Activated naive CD4-positive, alpha-beta T cell treated with anti-CD3 and anti-CD28 coated beads, Interleukin-2, amount 50 U/mL, for 24 hours (primary cell): ENCODE results near the gene ZNF212.
"Not testable (repeated sequence)": the region's sequence is repeated elsewhere in the genome, so short reads cannot be mapped to it uniquely, and the experiment has no call there.

ENCODE experiments used
- H3K27ac Mint-ChIP-seq: one replicate; pipeline ENCODE4 v1.8.0; 2021; ENCODE audit warnings: mild to moderate bottlenecking, mixed read lengths
- H3K27me3 Mint-ChIP-seq: one replicate; pipeline ENCODE4 v1.8.0; 2021; ENCODE audit warnings: mixed read lengths
- H3K36me3 Mint-ChIP-seq: one replicate; pipeline ENCODE4 v1.8.0; 2021; ENCODE audit warnings: mixed read lengths
- H3K4me1 Mint-ChIP-seq: one replicate; pipeline ENCODE4 v1.8.0; 2021; ENCODE audit warnings: mixed read lengths
- H3K4me3 Mint-ChIP-seq: one replicate; pipeline ENCODE4 v1.8.0; 2021; ENCODE audit warnings: mild to moderate bottlenecking, mixed read lengths
- H3K9me3 Mint-ChIP-seq: one replicate; pipeline ENCODE4 v1.8.0; 2021; ENCODE audit warnings: mixed read lengths

The ZNF212 gene

DNA sequence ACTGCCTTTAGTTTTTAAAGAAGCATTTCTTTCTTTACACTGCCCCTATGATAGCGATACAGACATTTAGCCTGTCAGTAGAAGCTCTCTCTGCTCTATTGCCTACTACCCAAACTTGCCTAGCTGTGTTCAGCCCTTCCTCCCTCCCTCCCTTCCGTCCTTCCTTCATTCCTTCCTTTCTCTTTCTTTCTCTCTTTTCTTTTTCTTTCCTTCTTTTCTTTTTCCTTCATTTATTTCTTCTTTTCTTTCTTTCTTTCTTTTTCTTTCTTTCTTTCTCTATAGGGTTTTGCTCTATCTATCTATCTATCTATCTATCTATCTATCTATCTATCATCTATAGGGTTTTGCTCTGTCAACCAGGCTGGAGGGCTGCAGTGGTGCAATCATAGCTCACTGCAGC lies 7.1 kb upstream of the ZNF212 start:
- H3K4me3 Mint-ChIP-seq: no peak overlapping the region
- H3K36me3 Mint-ChIP-seq: no peaks in the 10 kb centered on the region
- H3K27me3 Mint-ChIP-seq: peaks cover 6% of the 10 kb centered on the region
- no peak overlapping the region for H3K27ac Mint-ChIP-seq
- peaks cover 3% of the 10 kb centered on the region for H3K4me1 Mint-ChIP-seq
- no peaks in the 10 kb centered on the region for H3K9me3 Mint-ChIP-seq

DNA sequence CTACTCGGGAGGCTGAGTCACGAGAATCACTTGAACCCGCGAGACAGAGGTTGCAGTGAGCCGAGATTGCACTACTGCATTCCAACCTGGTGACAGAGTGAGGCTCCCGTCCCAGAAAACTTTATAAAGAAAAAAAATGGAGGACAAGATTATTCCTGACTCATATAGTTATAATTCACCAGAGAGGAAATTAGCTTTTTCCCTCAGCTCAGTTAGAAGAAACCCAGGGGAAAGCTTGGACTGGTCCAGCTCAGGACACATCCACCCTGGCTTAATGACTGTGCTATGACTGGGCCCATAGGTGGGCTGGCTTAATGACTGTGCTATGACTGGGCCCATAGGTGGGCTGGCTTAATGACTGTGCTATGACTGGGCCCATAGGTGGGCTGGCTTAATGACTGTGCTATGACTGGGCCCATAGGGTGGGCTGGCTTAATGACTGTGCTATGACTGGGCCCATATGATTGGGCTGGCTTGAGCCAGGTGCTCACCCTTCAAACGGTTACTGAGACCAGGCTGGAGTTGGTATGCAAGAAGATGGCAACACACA lies 5.7 kb upstream of the ZNF212 start:
- H3K36me3 Mint-ChIP-seq, H3K27me3 Mint-ChIP-seq, H3K4me1 Mint-ChIP-seq, H3K27ac Mint-ChIP-seq, H3K9me3 Mint-ChIP-seq, H3K4me3 Mint-ChIP-seq: not testable (repeated sequence)

DNA sequence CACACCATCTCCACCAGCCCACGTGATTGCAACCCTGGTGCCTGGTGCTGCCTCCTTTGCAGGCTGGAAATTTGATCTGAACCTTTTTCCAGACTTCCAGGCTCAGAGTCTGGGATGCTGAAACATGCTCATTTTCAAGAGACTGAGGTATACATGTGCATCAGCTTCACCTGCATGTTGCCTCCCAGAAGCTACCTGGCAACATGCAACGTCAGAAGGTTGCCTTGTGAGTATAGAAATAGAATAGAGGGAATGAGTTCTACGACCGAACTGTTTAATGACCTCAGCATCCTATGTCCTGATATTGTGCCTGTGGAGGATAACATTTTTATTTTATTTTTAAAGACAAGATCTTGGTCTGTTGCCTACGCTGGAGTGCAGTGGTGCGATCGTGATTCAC lies 1.9 kb upstream of the ZNF212 start:
- Mint-ChIP-seq H3K4me1 (peaks cover 29% of the 10 kb centered on the region), H3K27ac (no peak overlapping the region), H3K4me3 (no peak overlapping the region), H3K36me3 (peaks cover 3% of the 10 kb centered on the region), H3K27me3 (peaks cover 4% of the 10 kb centered on the region), H3K9me3 (no peaks in the 10 kb centered on the region)

DNA sequence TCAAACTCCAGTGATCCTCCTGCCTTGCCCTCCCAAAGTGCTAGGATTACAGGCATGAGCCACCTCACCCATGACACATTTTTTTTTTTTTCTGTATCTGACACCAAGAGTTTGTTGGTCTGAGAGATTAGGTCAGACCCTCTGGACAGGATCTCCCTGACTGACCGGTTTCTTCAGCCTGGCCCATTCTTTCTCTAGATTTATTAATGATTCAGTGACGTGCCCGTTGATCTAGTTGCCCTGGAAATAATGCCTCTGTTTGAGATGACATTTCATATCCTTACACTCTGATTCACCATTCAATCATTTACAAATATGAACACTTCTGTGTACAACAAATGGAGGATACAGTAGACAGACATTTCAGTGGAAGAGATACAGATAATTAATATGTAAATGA lies 1.4 kb upstream of the ZNF212 start:
- peaks cover 3% of the 10 kb centered on the region for H3K27me3 Mint-ChIP-seq
- H3K27ac Mint-ChIP-seq: peak overlapping the region; percentile 73
- peaks cover 7% of the 10 kb centered on the region for H3K36me3 Mint-ChIP-seq
- H3K4me3 Mint-ChIP-seq: peak overlapping the region; percentile 79
- H3K4me1 Mint-ChIP-seq: peaks cover 35% of the 10 kb centered on the region
- no peaks in the 10 kb centered on the region for H3K9me3 Mint-ChIP-seq

DNA sequence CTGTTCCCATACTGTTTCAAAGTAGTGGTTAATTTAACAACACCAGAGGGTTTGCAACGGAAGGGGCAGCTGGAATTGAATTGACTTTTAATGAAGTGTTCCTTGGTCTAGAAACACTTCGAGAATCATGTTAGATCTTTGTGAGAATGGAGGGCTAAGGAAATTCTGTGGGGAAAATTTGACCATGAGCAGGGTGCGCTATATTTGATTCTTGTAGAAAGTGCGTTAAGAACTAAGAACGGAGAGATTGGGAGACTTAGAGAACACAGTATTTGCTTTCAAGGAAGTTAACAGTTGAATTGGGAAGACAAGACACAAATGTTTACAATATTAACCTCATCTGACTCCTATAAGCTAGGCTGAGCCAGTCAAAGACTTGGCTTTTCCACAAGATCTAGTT lies 1.2 kb downstream of the ZNF212 start:
- Mint-ChIP-seq H3K9me3 (no peaks in the 10 kb centered on the region), H3K4me1 (peaks cover 47% of the 10 kb centered on the region), H3K27ac (peak overlapping the region; percentile 90)

DNA sequence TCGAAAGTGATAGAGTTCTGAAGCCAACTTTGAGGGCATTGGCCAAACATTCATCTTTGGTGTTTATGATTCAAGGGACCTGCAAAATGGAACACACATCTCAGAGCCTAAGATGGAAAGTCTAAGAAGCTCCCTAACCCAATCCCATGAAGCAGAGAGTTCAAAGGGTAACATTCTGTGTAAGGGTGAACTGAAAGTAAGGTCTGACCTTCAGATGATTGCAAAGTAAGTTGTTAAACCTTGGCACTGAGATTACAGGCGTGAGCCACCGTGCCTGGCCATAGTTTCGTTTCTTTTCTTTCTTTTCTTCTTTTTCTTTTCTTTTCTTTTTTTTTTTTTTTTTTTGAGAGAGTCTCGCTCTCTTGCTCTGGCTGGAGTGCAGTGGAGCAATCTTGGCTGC lies 2.2 kb downstream of the ZNF212 start:
- H3K4me1 Mint-ChIP-seq: peaks cover 53% of the 10 kb centered on the region
- H3K4me3 Mint-ChIP-seq: peak overlapping the region; percentile 42
- H3K36me3 Mint-ChIP-seq: peaks cover 7% of the 10 kb centered on the region
- H3K27ac Mint-ChIP-seq: peak overlapping the region; percentile 41
- H3K27me3 Mint-ChIP-seq: no peaks in the 10 kb centered on the region
- H3K9me3 Mint-ChIP-seq: no peaks in the 10 kb centered on the region

More for the DNA sequence above, 1.2 kb downstream of the ZNF212 start:
- H3K36me3 Mint-ChIP-seq: peaks cover 7% of the 10 kb centered on the region
- peak overlapping the region; percentile 92 for H3K4me3 Mint-ChIP-seq
- no peaks in the 10 kb centered on the region for H3K27me3 Mint-ChIP-seq

DNA sequence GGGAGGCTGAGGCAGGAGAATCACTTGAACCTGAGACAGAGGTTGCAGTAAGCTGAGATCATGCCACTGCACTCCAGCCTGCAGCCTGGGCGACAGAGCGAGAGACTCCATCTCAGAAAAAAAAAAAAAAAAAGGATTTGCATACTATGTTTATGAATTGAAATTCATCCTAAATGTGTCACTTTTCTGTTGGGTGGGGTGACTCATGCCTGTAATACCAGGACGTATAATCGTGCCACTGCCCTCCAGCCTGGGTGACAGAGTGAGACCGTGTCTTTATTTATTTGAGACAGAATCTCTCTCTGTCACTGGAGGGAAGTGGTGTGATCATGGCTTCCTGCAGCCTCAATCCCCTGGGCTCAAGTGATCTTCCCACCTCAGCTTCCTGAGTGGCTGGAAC lies 5.8 kb downstream of the ZNF212 start:
- H3K9me3 Mint-ChIP-seq: no peaks in the 10 kb centered on the region
- peaks cover 13% of the 10 kb centered on the region for H3K36me3 Mint-ChIP-seq
- peak overlapping the region; percentile 80 for H3K27ac Mint-ChIP-seq
- peaks cover 68% of the 10 kb centered on the region for H3K4me1 Mint-ChIP-seq
- no peaks in the 10 kb centered on the region for H3K27me3 Mint-ChIP-seq
- H3K4me3 Mint-ChIP-seq: no peak overlapping the region

DNA sequence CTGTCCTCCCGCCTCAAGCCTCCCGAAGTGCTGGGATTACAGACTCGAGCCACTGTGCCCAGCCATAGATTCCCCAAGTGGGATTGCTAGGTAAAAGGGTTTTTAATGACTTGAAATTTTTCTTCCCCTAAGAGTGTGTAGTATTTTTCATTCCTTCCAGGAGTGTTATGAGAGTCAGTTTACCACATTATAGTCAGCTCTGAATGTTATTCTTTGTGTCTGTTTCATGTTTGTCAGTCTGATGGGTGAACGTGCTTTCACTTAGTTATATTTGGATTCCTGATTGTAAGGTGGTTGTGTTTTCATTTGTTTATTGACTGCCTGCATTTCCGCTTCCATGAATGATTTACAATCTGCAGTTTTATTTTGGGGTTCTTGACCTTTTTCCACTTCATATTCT lies 6.3 kb downstream of the ZNF212 start:
- Mint-ChIP-seq H3K27me3 (no peaks in the 10 kb centered on the region), H3K9me3 (no peaks in the 10 kb centered on the region), H3K4me3 (peak overlapping the region; percentile 2), H3K4me1 (peaks cover 63% of the 10 kb centered on the region), H3K27ac (peak overlapping the region; percentile 80), H3K36me3 (peaks cover 11% of the 10 kb centered on the region)

DNA sequence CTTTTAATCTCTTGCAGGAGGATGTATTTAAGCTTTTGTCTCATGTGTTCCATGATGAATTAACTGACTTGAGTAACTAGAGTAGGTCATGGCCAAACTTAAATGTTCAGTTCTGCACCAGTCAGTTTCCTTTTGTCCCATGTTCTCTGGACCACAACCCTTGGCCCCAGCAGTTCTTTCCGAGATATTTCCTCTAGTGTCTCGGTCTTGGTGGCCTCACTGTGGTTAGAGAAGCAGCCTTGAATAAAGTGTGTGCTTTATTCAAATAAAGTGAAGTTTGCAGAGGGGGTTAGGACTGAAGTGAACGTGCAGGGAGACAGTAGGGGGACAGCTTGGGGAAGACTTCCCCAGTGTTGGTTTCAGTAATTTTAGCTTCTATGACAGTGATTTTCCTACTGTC lies 9.3 kb downstream of the ZNF212 start:
- Mint-ChIP-seq H3K4me3 (peak overlapping the region; percentile 66), H3K27me3 (no peaks in the 10 kb centered on the region), H3K27ac (peak overlapping the region; percentile 99), H3K9me3 (no peaks in the 10 kb centered on the region), H3K36me3 (peaks cover 10% of the 10 kb centered on the region), H3K4me1 (peaks cover 46% of the 10 kb centered on the region)

DNA sequence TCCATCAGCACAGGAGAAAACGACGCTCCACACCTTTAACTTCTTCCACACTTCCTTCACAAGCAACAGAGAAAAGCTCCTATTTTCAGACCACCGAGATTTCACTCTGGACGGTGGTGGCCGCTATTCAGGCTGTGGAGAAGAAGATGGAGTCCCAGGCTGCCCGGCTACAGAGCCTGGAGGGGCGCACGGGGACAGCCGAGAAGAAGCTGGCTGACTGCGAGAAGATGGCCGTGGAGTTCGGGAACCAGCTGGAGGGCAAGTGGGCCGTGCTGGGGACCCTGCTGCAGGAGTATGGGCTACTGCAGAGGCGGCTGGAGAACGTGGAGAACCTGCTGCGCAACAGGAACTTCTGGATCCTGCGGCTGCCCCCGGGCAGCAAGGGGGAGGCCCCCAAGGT lies 10.7 kb downstream of the ZNF212 start:
- H3K4me1 Mint-ChIP-seq: peaks cover 38% of the 10 kb centered on the region
- not testable (repeated sequence) for H3K27ac Mint-ChIP-seq, H3K27me3 Mint-ChIP-seq, H3K36me3 Mint-ChIP-seq, H3K4me3 Mint-ChIP-seq, H3K9me3 Mint-ChIP-seq

DNA sequence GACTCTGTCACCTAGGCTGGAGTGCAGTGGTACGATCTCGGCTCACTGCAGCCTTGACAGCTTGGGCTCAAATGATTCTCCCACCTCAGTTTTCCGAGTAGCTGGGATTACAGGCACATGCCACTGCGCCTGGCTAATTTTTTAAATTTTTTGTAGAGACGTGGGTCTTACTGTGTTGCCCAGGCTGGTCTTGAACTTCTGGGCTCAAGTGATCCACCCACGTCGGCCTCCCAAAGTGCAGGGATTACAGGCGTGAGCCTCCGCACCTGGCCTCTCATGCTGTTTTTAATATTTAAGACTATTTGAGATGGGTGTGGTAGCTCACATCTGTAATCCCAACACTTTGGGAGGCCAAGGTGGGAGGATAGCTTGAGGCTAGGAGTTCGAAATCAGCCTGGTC lies 12.1 kb downstream of the ZNF212 start:
- H3K27me3 Mint-ChIP-seq, H3K27ac Mint-ChIP-seq, H3K36me3 Mint-ChIP-seq, H3K4me3 Mint-ChIP-seq, H3K9me3 Mint-ChIP-seq: not testable (repeated sequence)
- peaks cover 27% of the 10 kb centered on the region for H3K4me1 Mint-ChIP-seq

DNA sequence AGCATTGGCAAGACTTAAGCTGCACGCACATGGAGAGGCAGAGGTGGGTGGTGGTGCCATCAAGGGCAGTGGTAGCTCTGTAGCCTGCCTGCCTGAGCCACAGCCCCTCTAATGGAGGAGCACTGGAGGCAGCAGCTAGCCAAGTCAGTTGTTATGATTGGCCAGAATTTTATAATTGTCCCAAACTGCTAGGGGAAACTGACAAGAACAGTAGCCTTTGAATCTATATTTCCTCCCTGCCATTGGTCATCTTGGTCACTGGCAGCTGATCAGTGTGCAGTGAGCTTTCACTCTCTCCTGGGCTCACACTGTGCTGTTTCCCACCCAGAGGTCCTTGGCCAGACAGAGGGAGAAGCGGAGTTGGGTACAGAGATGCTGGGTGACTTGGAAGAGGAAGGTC lies 12.9 kb downstream of the ZNF212 start:
- H3K4me3 Mint-ChIP-seq: no peak overlapping the region
- no peaks in the 10 kb centered on the region for H3K27me3 Mint-ChIP-seq
- peaks cover 10% of the 10 kb centered on the region for H3K36me3 Mint-ChIP-seq
- H3K9me3 Mint-ChIP-seq: no peaks in the 10 kb centered on the region
- H3K27ac Mint-ChIP-seq: no peak overlapping the region
- peaks cover 24% of the 10 kb centered on the region for H3K4me1 Mint-ChIP-seq

DNA sequence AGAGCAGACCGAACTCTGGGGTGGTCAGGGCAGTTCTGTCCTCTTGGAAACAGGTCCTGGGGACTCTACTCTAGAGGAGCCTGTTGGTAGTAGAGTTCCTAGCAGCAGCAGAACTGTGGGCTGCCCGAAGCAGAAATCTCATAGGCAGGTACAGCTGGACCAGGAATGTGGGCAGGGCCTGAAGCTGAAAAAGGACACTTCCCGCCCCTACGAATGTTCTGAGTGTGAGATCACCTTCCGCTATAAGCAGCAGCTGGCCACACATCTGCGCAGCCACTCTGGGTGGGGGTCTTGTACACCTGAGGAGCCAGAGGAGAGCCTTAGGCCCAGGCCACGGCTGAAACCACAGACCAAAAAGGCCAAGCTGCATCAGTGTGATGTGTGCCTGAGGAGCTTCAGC lies 14.2 kb downstream of the ZNF212 start:
- H3K27ac Mint-ChIP-seq: no peak overlapping the region

DNA sequence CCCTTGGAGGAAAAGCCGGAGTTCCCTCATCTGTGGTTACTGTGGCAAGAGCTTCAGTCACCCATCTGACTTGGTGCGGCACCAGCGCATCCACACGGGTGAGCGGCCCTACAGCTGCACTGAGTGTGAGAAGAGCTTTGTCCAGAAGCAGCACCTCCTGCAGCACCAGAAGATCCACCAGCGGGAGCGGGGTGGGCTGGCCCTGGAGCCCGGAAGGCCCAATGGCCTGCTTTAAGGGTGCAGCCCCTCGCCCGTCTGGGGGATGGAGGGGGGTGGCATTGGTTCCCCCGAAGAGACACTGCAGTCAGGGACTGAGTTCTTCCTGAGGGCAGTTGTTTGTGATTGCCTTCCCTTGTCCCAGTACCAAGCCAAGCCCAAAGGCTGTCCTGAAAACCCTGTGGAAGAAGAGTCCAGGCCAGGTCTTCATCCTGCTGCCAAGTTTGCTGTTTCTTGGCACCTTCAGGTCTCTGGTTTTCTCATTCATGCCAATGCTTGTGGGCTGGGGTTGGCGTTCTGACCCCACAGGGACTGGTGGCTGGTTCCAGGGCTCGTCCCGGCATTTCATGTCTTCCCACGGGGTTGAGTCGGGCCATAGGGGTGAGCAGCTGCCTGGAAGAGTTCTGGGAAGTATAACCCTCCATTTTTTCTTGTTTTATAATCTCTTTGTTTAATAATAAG lies 14.9 kb downstream of the ZNF212 start:
- no peak overlapping the region for H3K27ac Mint-ChIP-seq
- H3K4me1 Mint-ChIP-seq: peaks cover 11% of the 10 kb centered on the region
- no peaks in the 10 kb centered on the region for H3K9me3 Mint-ChIP-seq
- H3K36me3 Mint-ChIP-seq: peaks cover 4% of the 10 kb centered on the region
- H3K4me3 Mint-ChIP-seq: no peak overlapping the region
- no peaks in the 10 kb centered on the region for H3K27me3 Mint-ChIP-seq

More for the DNA sequence above, 14.2 kb downstream of the ZNF212 start:
- Mint-ChIP-seq H3K27me3 (no peaks in the 10 kb centered on the region), H3K4me1 (peaks cover 17% of the 10 kb centered on the region), H3K4me3 (no peak overlapping the region), H3K36me3 (peaks cover 4% of the 10 kb centered on the region), H3K9me3 (no peaks in the 10 kb centered on the region)

DNA sequence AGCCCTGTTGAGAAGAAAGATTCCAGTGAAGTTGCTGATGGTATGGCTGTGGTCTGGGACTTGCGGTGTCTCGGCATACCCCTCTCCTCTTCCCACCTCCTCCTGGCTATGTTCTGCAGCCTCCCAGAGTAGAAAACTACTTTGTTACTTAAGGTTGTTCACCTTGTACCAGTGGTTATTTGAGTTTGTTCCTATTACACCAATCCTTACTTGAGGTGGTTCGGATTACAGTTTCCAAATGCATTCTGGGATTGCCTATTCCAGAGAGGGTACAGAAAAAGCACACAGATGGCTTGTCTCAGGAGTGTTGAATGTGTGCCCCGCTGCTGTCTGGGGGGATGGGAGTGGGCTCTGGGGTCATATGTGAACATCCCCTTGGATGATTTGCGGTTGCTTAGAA lies 15.7 kb downstream of the ZNF212 start:
- H3K9me3 Mint-ChIP-seq: no peaks in the 10 kb centered on the region
- H3K4me3 Mint-ChIP-seq: no peak overlapping the region
- no peak overlapping the region for H3K27ac Mint-ChIP-seq
- peaks cover 7% of the 10 kb centered on the region for H3K4me1 Mint-ChIP-seq
- peaks cover 4% of the 10 kb centered on the region for H3K36me3 Mint-ChIP-seq
- no peaks in the 10 kb centered on the region for H3K27me3 Mint-ChIP-seq

DNA sequence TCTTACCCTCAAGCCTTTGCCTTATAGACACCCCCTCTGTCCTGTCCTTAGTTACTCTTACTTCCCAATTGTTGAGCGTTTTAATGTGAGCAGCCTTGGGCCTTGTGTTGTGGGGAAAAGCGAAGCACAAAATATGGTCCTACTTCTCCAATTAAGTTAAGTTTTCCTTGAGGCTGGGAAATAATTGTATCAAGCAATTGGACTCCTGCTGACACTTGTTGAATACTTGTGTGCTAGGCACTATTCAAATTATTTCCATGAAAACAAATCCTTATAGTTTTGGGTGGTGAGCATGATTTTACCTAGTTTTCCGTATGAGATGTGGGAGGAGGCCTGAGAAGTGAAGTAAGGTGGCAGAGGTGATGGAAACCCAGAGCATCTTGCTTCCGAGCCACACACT lies 17.1 kb downstream of the ZNF212 start:
- Mint-ChIP-seq H3K36me3 (peaks cover 4% of the 10 kb centered on the region), H3K9me3 (no peaks in the 10 kb centered on the region), H3K27me3 (no peaks in the 10 kb centered on the region), H3K4me3 (no peak overlapping the region), H3K4me1 (peaks cover 15% of the 10 kb centered on the region), H3K27ac (no peak overlapping the region)

DNA sequence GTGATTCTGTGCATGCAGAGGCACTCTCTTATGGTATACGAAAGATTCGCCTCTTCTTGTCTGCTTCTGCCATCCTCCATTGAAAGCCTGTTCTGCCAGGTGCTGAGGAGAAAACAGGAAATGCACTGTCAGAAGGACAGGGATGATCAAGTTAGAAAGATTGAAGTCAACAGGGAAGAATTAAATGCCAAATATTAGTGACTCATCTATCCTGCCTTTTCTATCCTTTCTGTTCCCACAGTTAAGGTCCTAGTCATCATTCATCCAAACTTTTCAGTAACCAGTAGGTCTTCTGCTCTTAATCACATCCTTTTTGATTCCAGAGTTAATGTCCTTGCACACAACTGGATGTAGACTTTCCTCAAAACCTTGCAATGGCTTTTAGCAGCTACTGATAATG lies 17.7 kb downstream of the ZNF212 start:
- no peaks in the 10 kb centered on the region for H3K27me3 Mint-ChIP-seq
- peaks cover 2% of the 10 kb centered on the region for H3K36me3 Mint-ChIP-seq
- no peak overlapping the region for H3K4me3 Mint-ChIP-seq
- H3K9me3 Mint-ChIP-seq: no peaks in the 10 kb centered on the region
- H3K4me1 Mint-ChIP-seq: peaks cover 17% of the 10 kb centered on the region
- H3K27ac Mint-ChIP-seq: no peak overlapping the region
